Activated CD4-positive, CD25-positive, alpha-beta regulatory T cell treated with anti-CD3 and anti-CD28 coated beads, Interleukin-2, amount 50 U/mL, for 72 hours (primary cell): ENCODE data around the gene FTCDNL1.

Experiments used
- DNase-seq: peaks from one replicate; pipeline ENCODE4 v3.0.0; 2021

FTCDNL1 gene

GRCh38 chr2:199778655-199779054, 72.3 kb downstream of the FTCDNL1 start:
- no peak for DNase-seq

- no peak for DNase-seq
These were observed 73.1 kb downstream of the FTCDNL1 start for GRCh38 chr2:199777916-199778315.

- DNase-seq: no peak
These were observed 73.7 kb downstream of the FTCDNL1 start for GRCh38 chr2:199777315-199777714.

- DNase-seq: no peak
These were observed 75.7 kb downstream of the FTCDNL1 start for GRCh38 chr2:199775267-199775666.

- no peak for DNase-seq
These were observed 78.7 kb downstream of the FTCDNL1 start for GRCh38 chr2:199772035-199772976.

- DNase-seq: no peak
These were observed 80.3 kb downstream of the FTCDNL1 start for GRCh38 chr2:199770716-199771115.

GRCh38 chr2:199765646-199766045, 85.3 kb downstream of the FTCDNL1 start:
- no peak for DNase-seq

GRCh38 chr2:199764273-199764800, 86.7 kb downstream of the FTCDNL1 start:
- DNase-seq: no peak

GRCh38 chr2:199762963-199763362, 88.0 kb downstream of the FTCDNL1 start:
- no peak for DNase-seq

- no peak for DNase-seq
These were observed 90.4 kb downstream of the FTCDNL1 start for GRCh38 chr2:199760574-199760973.

- no peak for DNase-seq
These were observed 93.6 kb downstream of the FTCDNL1 start for GRCh38 chr2:199757233-199757870.

GRCh38 chr2:199756743-199757142, 94.2 kb downstream of the FTCDNL1 start:
- DNase-seq: no peak

GRCh38 chr2:199756211-199756610, 94.8 kb downstream of the FTCDNL1 start:
- no peak for DNase-seq

GRCh38 chr2:199754766-199755165, 96.2 kb downstream of the FTCDNL1 start:
- DNase-seq: no peak

- no peak for DNase-seq
These were observed 99.4 kb downstream of the FTCDNL1 start for GRCh38 chr2:199751492-199752120.

- DNase-seq: no peak
These were observed 101.4 kb downstream of the FTCDNL1 start for GRCh38 chr2:199749571-199749970.

- DNase-seq: no peak
These were observed 106.3 kb downstream of the FTCDNL1 start for GRCh38 chr2:199744724-199745123.

- DNase-seq: no peak
These were observed 106.7 kb downstream of the FTCDNL1 start for GRCh38 chr2:199744260-199744659.

- DNase-seq: no peak
These were observed 107.4 kb downstream of the FTCDNL1 start for GRCh38 chr2:199743415-199744120.

- DNase-seq: no peak
These were observed 108.1 kb downstream of the FTCDNL1 start for GRCh38 chr2:199742884-199743283.

GRCh38 chr2:199740111-199740428, 110.9 kb downstream of the FTCDNL1 start:
- DNase-seq: no peak

GRCh38 chr2:199739413-199740110, 111.4 kb downstream of the FTCDNL1 start:
- DNase-seq: peak; percentile 69
